Neural cell (in vitro differentiated cells): ENCODE results near the gene TNFRSF6B.

Experiments used
- CTCF ChIP-seq: fragments of 450-650 bp; IDR thresholded peaks from 2 replicates; pipeline ENCODE4 v1.5.1; 2014; ENCODE audit warnings: antibody characterized with exemption, mild to moderate bottlenecking, moderate library complexity; ENCODE audit not compliant: poor library complexity, severe bottlenecking
- EP300 ChIP-seq: fragments of 450-650 bp; conservative IDR thresholded peaks from 2 replicates; pipeline ENCODE4 v1.6.1; 2014; ENCODE audit warnings: antibody characterized with exemption, mild to moderate bottlenecking, moderate library complexity; ENCODE audit not compliant: poor library complexity, severe bottlenecking
- EZH2 ChIP-seq: fragments of 200-600, 300-800 bp; shearing (Covaris generic), sonication (generic); IDR thresholded peaks from 2 replicates; pipeline ENCODE4 v1.6.1; 2014; ENCODE audit warnings: antibody characterized with exemption, low read length, borderline replicate concordance, mild to moderate bottlenecking; ENCODE audit not compliant: insufficient read depth, poor library complexity, severe bottlenecking
- MXI1 ChIP-seq: fragments of 450-650 bp; conservative IDR thresholded peaks from 2 replicates; pipeline ENCODE4 v1.6.1; 2014; ENCODE audit warnings: antibody characterized with exemption, mild to moderate bottlenecking; ENCODE audit not compliant: poor library complexity, severe bottlenecking
- POLR2AphosphoS5 ChIP-seq: IDR thresholded peaks from 2 replicates; pipeline ENCODE4 v1.6.1; 2012
- RAD21 ChIP-seq: fragments of 450-650 bp; conservative IDR thresholded peaks from 2 replicates; pipeline ENCODE4 v1.6.1; 2014; ENCODE audit warnings: antibody characterized with exemption, mild to moderate bottlenecking, moderate library complexity
- REST ChIP-seq: IDR thresholded peaks from 2 replicates; pipeline ENCODE4 v1.6.1; 2012; ENCODE audit warnings: borderline replicate concordance

- TF ChIP-seq CTCF (no peak), POLR2AphosphoS5 (no peak), RAD21 (no peak), EZH2 (no peak), MXI1 (no peak), EP300 (no peak), REST (no peak)
Observed at GRCh38 chr20:63744574-63745423, 48.3 kb downstream of the TNFRSF6B start.
